Body of pancreas (tissue), 4 donors: ENCODE results near the gene DZIP1.

Experiments
- POLR2A ChIP-seq, 3 donors: fragments of 450-650 bp; IDR thresholded peaks; one replicate each; pipeline ENCODE4 v1.6.1; 2016; ENCODE audit warnings: antibody characterized with exemption in 3 of 3, mild to moderate bottlenecking in 2 of 3
- TF ChIP-seq, protein P1 (sequence below), 7 experiments: fragments of 450-650 bp in 4 of 7; fragments of 200-600 bp in 3 of 7; sonication (generic) in 3 of 7; IDR thresholded peaks; one replicate each; pipeline ENCODE4 v1.5.1; 2016 to 2019; ENCODE audit warnings: antibody characterized with exemption in 7 of 7

DNA sequence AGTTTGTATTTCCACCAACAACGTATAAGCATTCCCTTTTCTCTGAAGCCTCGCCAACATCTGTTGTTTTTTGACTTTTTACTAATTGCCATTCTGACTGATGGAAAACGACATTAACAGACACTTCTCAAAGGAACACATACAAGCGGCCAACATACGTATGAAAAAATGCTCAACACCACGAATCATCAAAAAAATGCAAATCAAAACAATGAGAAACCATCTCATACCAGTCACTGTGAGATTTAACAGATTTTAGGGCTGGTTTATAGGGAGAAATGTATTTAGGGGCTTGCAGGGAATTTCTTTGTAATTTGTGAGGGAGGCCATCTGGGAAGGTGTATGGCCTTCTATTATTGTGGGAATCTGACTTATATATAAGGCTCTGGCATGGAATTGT lies 2.8 kb upstream of the DZIP1 start:
- TF ChIP-seq, protein P1, sequence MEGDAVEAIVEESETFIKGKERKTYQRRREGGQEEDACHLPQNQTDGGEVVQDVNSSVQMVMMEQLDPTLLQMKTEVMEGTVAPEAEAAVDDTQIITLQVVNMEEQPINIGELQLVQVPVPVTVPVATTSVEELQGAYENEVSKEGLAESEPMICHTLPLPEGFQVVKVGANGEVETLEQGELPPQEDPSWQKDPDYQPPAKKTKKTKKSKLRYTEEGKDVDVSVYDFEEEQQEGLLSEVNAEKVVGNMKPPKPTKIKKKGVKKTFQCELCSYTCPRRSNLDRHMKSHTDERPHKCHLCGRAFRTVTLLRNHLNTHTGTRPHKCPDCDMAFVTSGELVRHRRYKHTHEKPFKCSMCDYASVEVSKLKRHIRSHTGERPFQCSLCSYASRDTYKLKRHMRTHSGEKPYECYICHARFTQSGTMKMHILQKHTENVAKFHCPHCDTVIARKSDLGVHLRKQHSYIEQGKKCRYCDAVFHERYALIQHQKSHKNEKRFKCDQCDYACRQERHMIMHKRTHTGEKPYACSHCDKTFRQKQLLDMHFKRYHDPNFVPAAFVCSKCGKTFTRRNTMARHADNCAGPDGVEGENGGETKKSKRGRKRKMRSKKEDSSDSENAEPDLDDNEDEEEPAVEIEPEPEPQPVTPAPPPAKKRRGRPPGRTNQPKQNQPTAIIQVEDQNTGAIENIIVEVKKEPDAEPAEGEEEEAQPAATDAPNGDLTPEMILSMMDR (IDR thresholded peaks at IDR 0.05) = no peak
- no peak for TF ChIP-seq POLR2A (IDR thresholded peaks at IDR 0.05)
